Breast epithelium (tissue), 3 donors: ENCODE measurements around the gene FARP1.

Experiments used
- POLR2A ChIP-seq: fragments of 450-650 bp; IDR thresholded peaks from one replicate; pipeline ENCODE4 v1.6.1; 2016; ENCODE audit warnings: antibody characterized with exemption, mild to moderate bottlenecking, moderate library complexity
- POLR2AphosphoS5 ChIP-seq, 3 donors: sonication (generic); formaldehyde crosslinking; IDR thresholded peaks; one replicate each; pipeline ENCODE4 v1.6.1; 2017; ENCODE audit warnings: antibody characterized with exemption in 3 of 3
- TF ChIP-seq, protein P1 (sequence below), 3 donors: fragments of 450-650 bp; IDR thresholded peaks; one replicate each; pipeline ENCODE4 v1.5.1; 2016 to 2017; ENCODE audit warnings: antibody characterized with exemption in 3 of 3, mild to moderate bottlenecking in 3 of 3, moderate library complexity in 3 of 3

GRCh38 chr13:98253526-98253925 lies 110.6 kb downstream of the FARP1 start:
- TF ChIP-seq, protein P1, sequence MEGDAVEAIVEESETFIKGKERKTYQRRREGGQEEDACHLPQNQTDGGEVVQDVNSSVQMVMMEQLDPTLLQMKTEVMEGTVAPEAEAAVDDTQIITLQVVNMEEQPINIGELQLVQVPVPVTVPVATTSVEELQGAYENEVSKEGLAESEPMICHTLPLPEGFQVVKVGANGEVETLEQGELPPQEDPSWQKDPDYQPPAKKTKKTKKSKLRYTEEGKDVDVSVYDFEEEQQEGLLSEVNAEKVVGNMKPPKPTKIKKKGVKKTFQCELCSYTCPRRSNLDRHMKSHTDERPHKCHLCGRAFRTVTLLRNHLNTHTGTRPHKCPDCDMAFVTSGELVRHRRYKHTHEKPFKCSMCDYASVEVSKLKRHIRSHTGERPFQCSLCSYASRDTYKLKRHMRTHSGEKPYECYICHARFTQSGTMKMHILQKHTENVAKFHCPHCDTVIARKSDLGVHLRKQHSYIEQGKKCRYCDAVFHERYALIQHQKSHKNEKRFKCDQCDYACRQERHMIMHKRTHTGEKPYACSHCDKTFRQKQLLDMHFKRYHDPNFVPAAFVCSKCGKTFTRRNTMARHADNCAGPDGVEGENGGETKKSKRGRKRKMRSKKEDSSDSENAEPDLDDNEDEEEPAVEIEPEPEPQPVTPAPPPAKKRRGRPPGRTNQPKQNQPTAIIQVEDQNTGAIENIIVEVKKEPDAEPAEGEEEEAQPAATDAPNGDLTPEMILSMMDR (IDR thresholded peaks at IDR 0.05) = no peak
- TF ChIP-seq POLR2A = no peak
- TF ChIP-seq POLR2AphosphoS5 (IDR thresholded peaks at IDR 0.05) = no peak
